Activated naive CD8-positive, alpha-beta T cell treated with anti-CD3 and anti-CD28 coated beads, Interleukin-2, amount 50 U/mL, for 24 hours (primary cell): ENCODE results near the gene SLC12A2.

Source experiments
- ATAC-seq: fragments of 150-1000 bp; cut with Tn5 transposase; one replicate; pipeline ENCODE4 v1.10.0; 2021
- DNase-seq: peaks from one replicate; pipeline ENCODE4 v3.0.0; 2021
- H3K27ac Mint-ChIP-seq: one replicate; pipeline ENCODE4 v1.8.0; 2021; ENCODE audit warnings: mild to moderate bottlenecking, mixed read lengths
- H3K27me3 Mint-ChIP-seq: one replicate; pipeline ENCODE4 v1.8.0; 2021; ENCODE audit warnings: mixed read lengths
- H3K36me3 Mint-ChIP-seq: one replicate; pipeline ENCODE4 v1.8.0; 2021; ENCODE audit warnings: low read depth, mixed read lengths
- H3K4me1 Mint-ChIP-seq: one replicate; pipeline ENCODE4 v1.8.0; 2021; ENCODE audit warnings: mixed read lengths
- H3K4me3 Mint-ChIP-seq: one replicate; pipeline ENCODE4 v1.8.0; 2021; ENCODE audit warnings: mild to moderate bottlenecking, moderate library complexity, mixed read lengths
- H3K9me3 Mint-ChIP-seq: one replicate; pipeline ENCODE4 v1.8.0; 2021; ENCODE audit warnings: mixed read lengths

The SLC12A2 gene

GRCh38 chr5:128213340-128213739 is 129.8 kb downstream of the SLC12A2 start:
- Mint-ChIP-seq H3K27ac (no peak overlapping the region), H3K4me1 (no peaks in the 10 kb centered on the region), H3K9me3 (no peaks in the 10 kb centered on the region), H3K36me3 (no peaks in the 10 kb centered on the region), H3K4me3 (no peak overlapping the region), H3K27me3 (no peaks in the 10 kb centered on the region)
- peak; percentile 48 for DNase-seq
- no peak for ATAC-seq

GRCh38 chr5:128213833-128214232 is 130.3 kb downstream of the SLC12A2 start:
- Mint-ChIP-seq H3K4me3 (no peak overlapping the region), H3K27ac (no peak overlapping the region), H3K4me1 (no peaks in the 10 kb centered on the region), H3K9me3 (no peaks in the 10 kb centered on the region), H3K36me3 (no peaks in the 10 kb centered on the region), H3K27me3 (no peaks in the 10 kb centered on the region)
- no peak for ATAC-seq
- no peak for DNase-seq

- no peak overlapping the region for H3K4me3 Mint-ChIP-seq
- no peak for DNase-seq
- no peaks in the 10 kb centered on the region for H3K36me3 Mint-ChIP-seq
- no peaks in the 10 kb centered on the region for H3K27me3 Mint-ChIP-seq
- H3K9me3 Mint-ChIP-seq = no peaks in the 10 kb centered on the region
- no peak overlapping the region for H3K27ac Mint-ChIP-seq
- no peak for ATAC-seq
- no peaks in the 10 kb centered on the region for H3K4me1 Mint-ChIP-seq
Measured at GRCh38 chr5:128216285-128216684, 132.7 kb downstream of the SLC12A2 start.

GRCh38 chr5:128216860-128217531 is 133.4 kb downstream of the SLC12A2 start:
- ATAC-seq = peak; percentile 34
- no peak for DNase-seq
- Mint-ChIP-seq H3K4me3 (no peak overlapping the region), H3K36me3 (no peaks in the 10 kb centered on the region), H3K9me3 (no peaks in the 10 kb centered on the region), H3K4me1 (no peaks in the 10 kb centered on the region), H3K27ac (no peak overlapping the region), H3K27me3 (no peaks in the 10 kb centered on the region)

GRCh38 chr5:128220841-128221240 is 137.3 kb downstream of the SLC12A2 start:
- Mint-ChIP-seq H3K4me3 (no peak overlapping the region), H3K36me3 (no peaks in the 10 kb centered on the region), H3K27me3 (no peaks in the 10 kb centered on the region), H3K4me1 (no peaks in the 10 kb centered on the region), H3K27ac (no peak overlapping the region), H3K9me3 (no peaks in the 10 kb centered on the region)
- DNase-seq = no peak
- ATAC-seq = no peak

GRCh38 chr5:128224336-128224735 is 140.8 kb downstream of the SLC12A2 start:
- Mint-ChIP-seq H3K36me3 (no peaks in the 10 kb centered on the region), H3K9me3 (no peaks in the 10 kb centered on the region), H3K27ac (no peak overlapping the region), H3K4me3 (no peak overlapping the region), H3K4me1 (no peaks in the 10 kb centered on the region), H3K27me3 (no peaks in the 10 kb centered on the region)
- ATAC-seq (no peak), DNase-seq (no peak)

- Mint-ChIP-seq H3K9me3 (no peaks in the 10 kb centered on the region), H3K4me1 (no peaks in the 10 kb centered on the region), H3K36me3 (no peaks in the 10 kb centered on the region), H3K27me3 (no peaks in the 10 kb centered on the region), H3K27ac (no peak overlapping the region), H3K4me3 (no peak overlapping the region)
- ATAC-seq (no peak), DNase-seq (no peak)
Measured at GRCh38 chr5:128225245-128226030, 141.9 kb downstream of the SLC12A2 start.

- H3K4me3 Mint-ChIP-seq = no peak overlapping the region
- no peaks in the 10 kb centered on the region for H3K4me1 Mint-ChIP-seq
- no peaks in the 10 kb centered on the region for H3K36me3 Mint-ChIP-seq
- no peaks in the 10 kb centered on the region for H3K9me3 Mint-ChIP-seq
- H3K27me3 Mint-ChIP-seq = no peaks in the 10 kb centered on the region
- DNase-seq = no peak
- no peak overlapping the region for H3K27ac Mint-ChIP-seq
- ATAC-seq = peak; percentile 79
Measured at GRCh38 chr5:128228008-128228407, 144.4 kb downstream of the SLC12A2 start.

- no peaks in the 10 kb centered on the region for H3K4me1 Mint-ChIP-seq
- H3K27ac Mint-ChIP-seq = no peak overlapping the region
- ATAC-seq = no peak
- H3K27me3 Mint-ChIP-seq = no peaks in the 10 kb centered on the region
- no peaks in the 10 kb centered on the region for H3K36me3 Mint-ChIP-seq
- no peak for DNase-seq
- no peaks in the 10 kb centered on the region for H3K9me3 Mint-ChIP-seq
- no peak overlapping the region for H3K4me3 Mint-ChIP-seq
Measured at GRCh38 chr5:128228521-128228920, 145.0 kb downstream of the SLC12A2 start.

- Mint-ChIP-seq H3K4me1 (no peaks in the 10 kb centered on the region), H3K27me3 (peaks cover 8% of the 10 kb centered on the region), H3K27ac (no peak overlapping the region), H3K9me3 (no peaks in the 10 kb centered on the region), H3K36me3 (no peaks in the 10 kb centered on the region), H3K4me3 (no peak overlapping the region)
- DNase-seq (no peak), ATAC-seq (no peak)
Measured at GRCh38 chr5:128234928-128235641, 151.5 kb downstream of the SLC12A2 start.

- H3K27ac Mint-ChIP-seq = no peak overlapping the region
- no peaks in the 10 kb centered on the region for H3K4me1 Mint-ChIP-seq
- H3K36me3 Mint-ChIP-seq = no peaks in the 10 kb centered on the region
- DNase-seq (no peak), ATAC-seq (no peak)
- peaks cover 8% of the 10 kb centered on the region for H3K27me3 Mint-ChIP-seq
- no peak overlapping the region for H3K4me3 Mint-ChIP-seq
- no peaks in the 10 kb centered on the region for H3K9me3 Mint-ChIP-seq
Measured at GRCh38 chr5:128236334-128236733, 152.8 kb downstream of the SLC12A2 start.

GRCh38 chr5:128237000-128237399 is 153.4 kb downstream of the SLC12A2 start:
- H3K4me3 Mint-ChIP-seq = no peak overlapping the region
- DNase-seq (no peak), ATAC-seq (no peak)
- peaks cover 10% of the 10 kb centered on the region for H3K27me3 Mint-ChIP-seq
- no peaks in the 10 kb centered on the region for H3K9me3 Mint-ChIP-seq
- H3K4me1 Mint-ChIP-seq = no peaks in the 10 kb centered on the region
- H3K27ac Mint-ChIP-seq = no peak overlapping the region
- no peaks in the 10 kb centered on the region for H3K36me3 Mint-ChIP-seq

- Mint-ChIP-seq H3K27ac (no peak overlapping the region), H3K4me1 (no peaks in the 10 kb centered on the region), H3K4me3 (no peak overlapping the region), H3K36me3 (no peaks in the 10 kb centered on the region), H3K9me3 (no peaks in the 10 kb centered on the region), H3K27me3 (peaks cover 10% of the 10 kb centered on the region)
- DNase-seq = no peak
- no peak for ATAC-seq
Measured at GRCh38 chr5:128237546-128237945, 154.0 kb downstream of the SLC12A2 start.
